Erythroblast (primary cell): ENCODE results near the gene OR2V1.

Source experiments
- GATA1 ChIP-seq: IDR thresholded peaks from 2 replicates; pipeline ENCODE4 v1.6.1; 2011; ENCODE audit warnings: low read depth, mild to moderate bottlenecking, control low read depth, low read length, moderate library complexity
- POLR2A ChIP-seq: IDR thresholded peaks from 2 replicates; pipeline ENCODE4 v1.6.1; 2011; ENCODE audit warnings: mild to moderate bottlenecking, low read length

GRCh38 chr5:181133610-181134231, 2.8 kb upstream of the OR2V1 start:
- TF ChIP-seq POLR2A (no peak), GATA1 (no peak)
